Testis (tissue), 2 donors: ENCODE results near the gene WDR82.

Experiments
- CTCF ChIP-seq, 3 experiments: fragments of 450-650 bp in 2 of 3; fragments of 200-600 bp in 1 of 3; sonication (generic) in 1 of 3; IDR thresholded peaks; one replicate each; pipeline ENCODE4 v1.5.1; 2016 to 2019; ENCODE audit warnings: antibody characterized with exemption in 3 of 3, mild to moderate bottlenecking in 2 of 3, moderate library complexity in 1 of 3
- POLR2A ChIP-seq: fragments of 450-650 bp; IDR thresholded peaks from one replicate; pipeline ENCODE4 v1.6.1; 2017; ENCODE audit warnings: antibody characterized with exemption, mild to moderate bottlenecking, moderate library complexity

DNA sequence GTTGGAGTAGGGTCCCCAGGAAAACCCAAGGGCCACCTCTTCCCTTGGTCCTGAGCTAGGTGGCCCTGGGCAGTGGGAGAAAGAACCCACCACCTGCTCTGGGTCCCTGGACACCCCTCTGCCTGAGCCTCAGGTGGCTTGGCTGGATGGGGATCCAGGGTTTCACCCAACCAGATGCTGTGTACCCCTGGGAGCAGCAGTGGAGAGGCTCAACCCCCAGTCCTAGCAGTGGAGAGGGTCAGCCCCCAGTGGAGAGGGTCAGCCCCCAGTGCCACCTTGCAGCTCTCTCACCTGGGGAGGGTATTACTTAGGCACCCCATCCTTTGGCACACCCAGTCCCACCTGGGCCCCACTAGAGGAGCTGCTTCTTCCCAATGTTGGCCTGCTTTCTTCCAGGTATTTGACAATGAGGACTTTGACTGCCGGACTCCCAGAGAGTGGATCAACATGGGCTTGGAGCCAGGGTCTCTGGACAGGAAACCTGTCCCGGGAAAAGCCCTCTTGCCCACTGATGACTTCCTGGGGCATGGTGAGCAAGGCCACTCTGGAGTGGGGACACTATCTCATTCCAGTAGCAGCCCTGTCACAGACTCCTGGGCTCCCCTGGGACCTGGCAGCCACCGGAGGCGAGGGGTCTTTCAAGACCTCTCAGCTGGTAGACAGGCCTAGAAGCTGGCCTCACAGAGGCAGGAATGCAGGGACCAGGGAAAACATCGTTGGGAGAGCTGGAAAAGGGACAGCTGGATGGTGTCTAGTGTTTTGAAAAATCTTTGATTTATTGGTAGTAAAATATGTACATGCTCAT lies 49.2 kb upstream of the WDR82 start:
- TF ChIP-seq POLR2A (no peak), CTCF (IDR thresholded peaks at IDR 0.05) (no peak)
